Uterus (tissue), 4 donors: ENCODE data around the gene ABCG5. TPM values are rescaled to one million over a fixed set of nuclear protein-coding genes. Genes with fewer than 3 reads are reported as not detected.

Source experiments
- DNase-seq, 2 donors: peaks; one replicate each; pipeline ENCODE4 v3.0.0-alpha.2; 2019 to 2020
- H3K27ac ChIP-seq, 2 donors: fragments of 200-600 bp; sonication (generic); 1 replicate in 1 of 2; 2 replicates in 1 of 2; pipeline ENCODE4 v1.5.1; 2016 to 2018
- H3K27me3 ChIP-seq, 2 donors: fragments of 200-600 bp; sonication (generic); one replicate each; pipeline ENCODE4 v1.5.1; 2018 to 2019; ENCODE audit warnings: control low read depth in 1 of 2
- H3K36me3 ChIP-seq, 2 donors: fragments of 200-600 bp; sonication (generic); one replicate each; pipeline ENCODE4 v1.5.1; 2019; ENCODE audit warnings: control low read depth in 1 of 2
- H3K4me1 ChIP-seq, 2 donors: fragments of 200-600 bp; sonication (generic); one replicate each; pipeline ENCODE4 v1.5.1; 2018 to 2019; ENCODE audit warnings: control low read depth in 1 of 2
- H3K4me3 ChIP-seq, 2 donors: fragments of 200-600 bp; sonication (generic); 1 replicate in 1 of 2; 2 replicates in 1 of 2; pipeline ENCODE4 v1.5.1; 2018 to 2019; ENCODE audit warnings: mild to moderate bottlenecking in 1 of 2
- H3K9me3 ChIP-seq, 2 donors: fragments of 200-600 bp; sonication (generic); one replicate each; pipeline ENCODE4 v1.5.1; 2019; ENCODE audit warnings: control low read depth in 1 of 2
- POLR2A ChIP-seq, 2 donors: fragments of 450-650 bp; IDR thresholded peaks; one replicate each; pipeline ENCODE4 v1.6.1; 2016; ENCODE audit warnings: antibody characterized with exemption in 2 of 2, mild to moderate bottlenecking in 1 of 2, moderate library complexity in 1 of 2
- intact Hi-C: fragments of 100-400 bp; cut with DNase I; formaldehyde crosslinking; loops from one replicate; pipeline ENCODE4 v1.15.1; 2023; ENCODE audit warnings: low total_unique reads
- total RNA-seq, 4 donors: library from RNA; depleted of rRNA in 3 of 4; stranded (reverse); fragments of >200 nt in 3 of 4; gene quantifications; one replicate each; pipeline versions ENCODE4 v1.1.0 to v1.2.4, GENCODE V29; 2014 to 2023
- TF ChIP-seq, protein P1 (sequence below), 4 experiments: fragments of 200-600 bp in 2 of 4; fragments of 450-650 bp in 2 of 4; sonication (generic) in 2 of 4; IDR thresholded peaks; one replicate each; pipeline ENCODE4 v1.5.1; 2016 to 2019; ENCODE audit warnings: antibody characterized with exemption in 4 of 4, mild to moderate bottlenecking in 2 of 4, moderate library complexity in 1 of 4
- donor health status: DM: yes; HTN: yes; CAD: no.

ABCG5 gene
- total RNA-seq, 4 donors from 2014 or later = not detected

DNA sequence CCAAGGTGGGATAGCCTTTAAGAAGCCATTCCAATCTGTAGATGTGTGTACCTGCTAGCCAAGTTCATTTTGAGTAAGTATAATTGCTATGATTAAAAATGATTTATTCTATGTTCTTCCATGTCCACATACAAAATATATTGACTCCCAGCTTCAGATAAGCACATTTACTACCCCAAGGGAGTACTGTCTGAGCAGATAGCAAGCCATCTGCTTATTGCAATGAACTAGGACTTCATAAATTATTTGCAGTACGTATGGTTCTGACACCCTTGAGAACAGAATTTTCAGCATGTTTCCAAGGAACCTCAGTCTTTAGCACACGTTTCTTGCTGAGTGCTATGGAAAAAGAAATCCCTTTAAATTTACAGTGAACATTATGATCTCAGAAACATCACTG, 28.2 kb downstream of the ABCG5 start:
- H3K4me1 ChIP-seq = no peaks in the 10 kb centered on the region
- no peak for DNase-seq
- no peaks in the 10 kb centered on the region for H3K9me3 ChIP-seq
- TF ChIP-seq, protein P1, sequence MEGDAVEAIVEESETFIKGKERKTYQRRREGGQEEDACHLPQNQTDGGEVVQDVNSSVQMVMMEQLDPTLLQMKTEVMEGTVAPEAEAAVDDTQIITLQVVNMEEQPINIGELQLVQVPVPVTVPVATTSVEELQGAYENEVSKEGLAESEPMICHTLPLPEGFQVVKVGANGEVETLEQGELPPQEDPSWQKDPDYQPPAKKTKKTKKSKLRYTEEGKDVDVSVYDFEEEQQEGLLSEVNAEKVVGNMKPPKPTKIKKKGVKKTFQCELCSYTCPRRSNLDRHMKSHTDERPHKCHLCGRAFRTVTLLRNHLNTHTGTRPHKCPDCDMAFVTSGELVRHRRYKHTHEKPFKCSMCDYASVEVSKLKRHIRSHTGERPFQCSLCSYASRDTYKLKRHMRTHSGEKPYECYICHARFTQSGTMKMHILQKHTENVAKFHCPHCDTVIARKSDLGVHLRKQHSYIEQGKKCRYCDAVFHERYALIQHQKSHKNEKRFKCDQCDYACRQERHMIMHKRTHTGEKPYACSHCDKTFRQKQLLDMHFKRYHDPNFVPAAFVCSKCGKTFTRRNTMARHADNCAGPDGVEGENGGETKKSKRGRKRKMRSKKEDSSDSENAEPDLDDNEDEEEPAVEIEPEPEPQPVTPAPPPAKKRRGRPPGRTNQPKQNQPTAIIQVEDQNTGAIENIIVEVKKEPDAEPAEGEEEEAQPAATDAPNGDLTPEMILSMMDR (IDR thresholded peaks at IDR 0.05) = no peak
- no peak for TF ChIP-seq POLR2A (IDR thresholded peaks at IDR 0.05)
- H3K27ac ChIP-seq = peak overlapping the region in 1 of 2 donors; percentile 31
- intact Hi-C loops = no loop called here
- H3K4me3 ChIP-seq = no peak overlapping the region
- H3K27me3 ChIP-seq = no peaks in the 10 kb centered on the region
- H3K36me3 ChIP-seq = no peaks in the 10 kb centered on the region

DNA sequence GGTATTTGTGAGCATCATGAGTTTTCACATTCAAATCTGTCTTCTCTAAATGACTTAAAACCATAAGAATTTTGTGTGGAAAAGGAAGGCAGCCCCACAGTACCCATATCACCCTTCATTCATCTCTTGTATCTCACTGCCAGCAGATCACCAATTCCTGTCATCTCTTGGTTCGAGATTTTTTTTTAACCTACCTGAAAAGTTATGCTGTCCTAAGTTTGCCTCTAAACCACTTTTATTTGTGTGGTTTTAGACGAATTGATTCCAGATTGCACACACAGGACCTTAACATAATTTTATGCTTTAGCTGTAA, 32.0 kb downstream of the ABCG5 start:
- DNase-seq = no peak
- Histone ChIP-seq H3K9me3 (no peaks in the 10 kb centered on the region), H3K36me3 (no peaks in the 10 kb centered on the region), H3K27ac (no peak overlapping the region), H3K4me3 (no peak overlapping the region), H3K27me3 (no peaks in the 10 kb centered on the region), H3K4me1 (no peaks in the 10 kb centered on the region)
- TF ChIP-seq, protein P1 (IDR thresholded peaks at IDR 0.05) = no peak
- TF ChIP-seq POLR2A (IDR thresholded peaks at IDR 0.05) = no peak
- intact Hi-C loops = no loop called here

DNA sequence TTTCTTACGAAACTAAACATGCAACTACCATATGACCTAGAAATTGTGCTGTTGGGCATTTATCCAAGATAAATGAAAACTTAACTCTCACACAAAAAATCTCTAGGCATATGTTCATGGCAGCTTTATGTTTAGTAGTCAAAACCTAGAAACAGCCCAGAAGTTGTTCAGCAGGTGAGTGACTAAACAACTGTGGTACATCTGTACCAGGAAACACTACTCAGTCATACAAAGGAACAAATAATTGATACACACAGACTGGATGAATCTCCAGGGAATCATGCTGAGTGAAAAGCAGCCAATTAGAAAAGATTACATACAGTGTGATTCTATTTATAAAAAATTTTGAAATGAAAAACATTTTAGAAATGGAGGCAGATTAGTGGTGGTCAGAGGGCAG, 35.5 kb downstream of the ABCG5 start:
- Histone ChIP-seq H3K4me1 (no peaks in the 10 kb centered on the region), H3K9me3 (no peaks in the 10 kb centered on the region), H3K4me3 (no peak overlapping the region), H3K27ac (no peak overlapping the region), H3K36me3 (no peaks in the 10 kb centered on the region), H3K27me3 (no peaks in the 10 kb centered on the region)
- DNase-seq = no peak
- TF ChIP-seq, protein P1 (IDR thresholded peaks at IDR 0.05) = no peak
- TF ChIP-seq POLR2A (IDR thresholded peaks at IDR 0.05) = no peak
- intact Hi-C loops = no loop called here

DNA sequence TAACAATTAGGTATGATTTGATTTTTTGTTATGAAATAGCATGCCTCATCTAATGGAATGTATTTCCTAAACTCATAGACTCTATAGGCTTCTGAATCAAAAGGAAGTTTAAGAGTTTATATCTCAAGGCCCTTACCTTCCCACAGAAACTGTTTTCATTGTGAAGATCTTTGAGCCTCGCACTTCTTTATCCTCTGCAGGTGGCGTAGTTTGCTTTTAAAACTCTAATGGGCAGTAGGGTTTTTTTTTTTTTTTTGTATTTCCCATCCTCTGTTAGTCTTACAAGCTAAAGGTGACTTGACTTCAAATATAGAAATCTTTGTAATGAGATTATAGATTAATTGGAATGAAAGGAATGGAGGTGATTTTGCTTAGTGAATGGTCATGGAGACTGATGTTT, 36.5 kb downstream of the ABCG5 start:
- no peak overlapping the region for H3K27ac ChIP-seq
- H3K27me3 ChIP-seq = no peaks in the 10 kb centered on the region
- intact Hi-C loops = no loop called here
- no peaks in the 10 kb centered on the region for H3K36me3 ChIP-seq
- H3K4me1 ChIP-seq = no peaks in the 10 kb centered on the region
- no peak overlapping the region for H3K4me3 ChIP-seq
- TF ChIP-seq, protein P1 (IDR thresholded peaks at IDR 0.05) = no peak
- TF ChIP-seq POLR2A (IDR thresholded peaks at IDR 0.05) = no peak
- DNase-seq = no peak
- H3K9me3 ChIP-seq = no peaks in the 10 kb centered on the region

DNA sequence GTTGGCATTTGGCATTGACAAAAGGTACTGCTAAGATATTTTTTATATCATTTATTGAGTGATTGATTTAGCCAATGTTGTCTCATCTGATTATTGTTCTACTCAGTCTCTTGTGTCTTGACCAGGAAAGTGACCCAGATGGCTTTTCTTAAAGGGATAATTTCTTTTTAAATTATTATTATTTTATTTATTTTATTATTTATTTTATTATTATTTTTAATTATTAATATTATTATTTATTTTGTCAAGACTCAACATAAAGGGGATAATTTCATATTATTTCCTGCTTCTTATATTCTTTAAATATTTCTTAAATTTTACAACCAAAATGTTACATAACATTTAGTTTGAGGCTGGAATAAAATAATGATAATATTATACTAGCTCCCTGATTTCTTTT, 37.7 kb downstream of the ABCG5 start:
- Histone ChIP-seq H3K4me1 (no peaks in the 10 kb centered on the region), H3K9me3 (no peaks in the 10 kb centered on the region), H3K36me3 (no peaks in the 10 kb centered on the region), H3K27ac (no peak overlapping the region), H3K27me3 (no peaks in the 10 kb centered on the region), H3K4me3 (no peak overlapping the region)
- intact Hi-C loops = no loop called here
- TF ChIP-seq POLR2A (IDR thresholded peaks at IDR 0.05) = no peak
- TF ChIP-seq, protein P1 (IDR thresholded peaks at IDR 0.05) = no peak
- no peak for DNase-seq
